Measurements from ENCODE around the gene NOTCH4. TPM values are rescaled to one million over a fixed set of nuclear protein-coding genes. Genes with fewer than 3 reads are reported as not detected.
A peak's percentile ranks its signal among the peaks of the same experiment; 100 is the strongest.

The NOTCH4 gene
- total and polyA plus RNA-seq, 9 of the 15 experiments (the other 6 are each of a cell fraction or from before 2014, with no cell fraction given) = 0.24 to 4.3 (median 1.7) TPM

GRCh38 chr6:32194825-32195651 lies 28.8 kb downstream of the NOTCH4 start (continued):
- TF ChIP-seq CBX1 (IDR thresholded peaks at IDR 0.05; ENCODE audit: low read depth) = no peak
- TF ChIP-seq RAD51 (IDR thresholded peaks at IDR 0.05; ENCODE audit: borderline replicate concordance, low read depth) = 0 out of 2 replicates have a peak, but pooled peaks have one; percentile 16
- TF ChIP-seq OTX1 (CRISPR knock-in tag; IDR thresholded peaks at IDR 0.05) = peak; percentile 65; the same call in 1 of the 2 replicates
- no peak for TF ChIP-seq ZNF785 (CRISPR knock-in tag; IDR thresholded peaks at IDR 0.05)
- no peak for TF ChIP-seq ESRRB (CRISPR knock-in tag; IDR thresholded peaks at IDR 0.05; ENCODE audit: borderline replicate concordance)
- TF ChIP-seq CBFA2T3 (IDR thresholded peaks at IDR 0.05) = no peak
- TF ChIP-seq NR0B1 (IDR thresholded peaks at IDR 0.05; ENCODE audit: partially characterized antibody) = no peak
- TF ChIP-seq ZNF318 (IDR thresholded peaks at IDR 0.05; ENCODE audit: borderline replicate concordance in 1 of 2, low read depth in 1 of 2) = no peak
- TF ChIP-seq THRAP3 (IDR thresholded peaks at IDR 0.05; ENCODE audit: borderline replicate concordance) = peak; percentile 52; the same call in 1 of the 2 replicates
- TF ChIP-seq CHCHD3 (CRISPR knock-in tag; IDR thresholded peaks at IDR 0.05) = 0 out of 2 replicates have a peak, but pooled peaks have one; percentile 78
- TF ChIP-seq PTRF (tag; IDR thresholded peaks at IDR 0.05) = no peak
- TF ChIP-seq POU5F1 (IDR thresholded peaks at IDR 0.05; ENCODE audit: borderline replicate concordance, low read depth, low read length, partially characterized antibody) = no peak
- no peak for TF ChIP-seq TAL1 (IDR thresholded peaks at IDR 0.05)
- TF ChIP-seq MEIS2 (IDR thresholded peaks at IDR 0.05; ENCODE audit: partially characterized antibody) = peak; percentile 11
- TF ChIP-seq TEAD4 (IDR thresholded peaks at IDR 0.05; ENCODE audit: low read length) = no peak; the same call in none of the 2 replicates
- no peak for TF ChIP-seq TEAD4 (CRISPR knock-in tag; IDR thresholded peaks at IDR 0.05; ENCODE audit: borderline replicate concordance)
- TF ChIP-seq KLF6 (CRISPR knock-in tag; IDR thresholded peaks at IDR 0.05; ENCODE audit: borderline replicate concordance) = no peak

Measured in K562 (cell line).